Activated CD4-positive, alpha-beta T cell treated with anti-CD3 and anti-CD28 coated beads for 4 hours (primary cell): Measurements from ENCODE around the gene LCP1.

Experiments
- DNase-seq, 2 donors: peaks; one replicate each; pipeline ENCODE4 v3.0.0-alpha.2; 2020

The LCP1 gene

GRCh38 chr13:46094478-46094877, 87.5 kb downstream of the LCP1 start:
- DNase-seq = no peak

GRCh38 chr13:46088821-46089562, 93.0 kb downstream of the LCP1 start:
- no peak for DNase-seq

GRCh38 chr13:46087481-46087880, 94.5 kb downstream of the LCP1 start:
- DNase-seq = no peak

DNA sequence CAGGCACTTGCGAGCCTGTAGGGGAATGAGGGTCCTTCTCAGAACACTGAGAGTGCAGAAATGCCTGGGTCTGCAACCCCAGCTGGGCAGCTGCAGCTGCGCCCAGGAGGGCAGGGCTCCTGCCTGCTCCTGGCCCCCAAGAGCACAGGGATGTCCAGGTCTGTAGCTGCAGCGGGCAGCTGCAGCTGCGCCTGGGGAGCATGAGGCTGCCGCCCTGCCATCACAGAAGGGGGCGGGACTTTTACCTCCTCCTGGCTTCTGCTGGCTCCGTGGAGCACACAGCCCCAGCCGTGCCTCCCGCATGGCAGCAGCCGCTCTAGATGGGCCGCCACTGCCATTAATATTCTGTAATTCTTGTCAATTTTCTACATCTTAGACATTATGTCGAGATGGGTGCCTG, 95.0 kb downstream of the LCP1 start:
- DNase-seq = no peak

- DNase-seq = no peak
Measured at GRCh38 chr13:46086421-46086922, 95.5 kb downstream of the LCP1 start.

DNA sequence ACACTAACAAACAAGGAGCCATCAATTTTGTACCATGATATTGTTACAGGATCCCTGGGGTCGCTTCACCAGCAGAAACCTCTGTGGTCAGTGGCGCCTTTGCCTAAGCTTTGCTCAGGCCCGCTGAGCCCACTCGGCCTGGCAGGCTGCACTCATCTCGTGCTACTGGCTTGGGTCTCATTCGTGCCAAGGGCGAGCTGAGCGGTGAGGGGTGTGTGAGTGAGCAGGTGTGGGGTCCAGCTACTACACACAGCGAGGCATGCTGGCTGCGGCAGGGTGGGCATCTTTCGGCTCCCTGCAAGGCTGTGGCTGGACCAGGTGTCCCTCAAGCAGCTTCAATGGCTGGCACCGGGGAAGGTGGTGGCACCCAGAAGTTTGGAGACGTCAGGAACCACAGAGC, 96.2 kb downstream of the LCP1 start:
- DNase-seq = no peak

- DNase-seq = no peak
Measured at GRCh38 chr13:46082324-46082723, 99.7 kb downstream of the LCP1 start.

- DNase-seq = no peak
Measured at GRCh38 chr13:46079770-46080169, 102.2 kb downstream of the LCP1 start.

GRCh38 chr13:46077265-46077664, 104.7 kb downstream of the LCP1 start:
- no peak for DNase-seq

DNA sequence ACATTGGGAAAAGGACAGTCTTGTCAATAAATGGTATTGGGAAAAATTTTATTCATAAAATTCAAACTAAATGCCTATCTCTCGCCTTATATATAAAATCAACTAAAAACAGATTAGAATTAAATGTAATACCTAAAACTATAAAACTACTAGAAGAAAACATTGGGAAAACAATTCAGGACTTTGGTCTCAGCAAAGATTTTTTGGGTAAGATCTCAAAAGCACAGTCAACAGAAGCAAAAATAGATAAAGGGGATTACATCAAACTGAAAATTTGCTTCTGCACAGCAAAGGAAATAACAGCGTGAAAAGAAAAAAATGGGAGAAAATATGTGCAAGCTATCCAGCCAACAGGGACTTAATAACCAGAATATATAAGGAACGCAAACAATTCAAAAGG, 105.2 kb downstream of the LCP1 start:
- no peak for DNase-seq
